IPS-18a (cell line): ENCODE results near the gene DNAJC3.
"Not testable (repeated sequence)": the region's sequence is repeated elsewhere in the genome, so short reads cannot be mapped to it uniquely, and the experiment has no call there.

Source experiments
- H3K27ac ChIP-seq: one replicate; pipeline ENCODE4 v1.5.1; 2013; ENCODE audit warnings: low read length
- H3K27me3 ChIP-seq: one replicate; pipeline ENCODE4 v1.6.1; 2013; ENCODE audit warnings: mild to moderate bottlenecking, low read length; ENCODE audit not compliant: control insufficient read depth, insufficient read depth
- H3K36me3 ChIP-seq: one replicate; pipeline ENCODE4 v1.6.1; 2013; ENCODE audit warnings: low read depth, low read length; ENCODE audit not compliant: control insufficient read depth
- H3K4me1 ChIP-seq: one replicate; pipeline ENCODE4 v1.6.1; 2013; ENCODE audit warnings: low read depth, low read length; ENCODE audit not compliant: control insufficient read depth
- H3K4me3 ChIP-seq: one replicate; pipeline ENCODE4 v1.5.1; 2013; ENCODE audit warnings: low read length
- H3K9ac ChIP-seq: one replicate; pipeline ENCODE4 v1.6.1; 2013; ENCODE audit warnings: mild to moderate bottlenecking, low read length, moderate library complexity
- H3K9me3 ChIP-seq: one replicate; pipeline ENCODE4 v1.6.1; 2013; ENCODE audit warnings: low read depth, low read length; ENCODE audit not compliant: control insufficient read depth

The DNAJC3 gene

DNA sequence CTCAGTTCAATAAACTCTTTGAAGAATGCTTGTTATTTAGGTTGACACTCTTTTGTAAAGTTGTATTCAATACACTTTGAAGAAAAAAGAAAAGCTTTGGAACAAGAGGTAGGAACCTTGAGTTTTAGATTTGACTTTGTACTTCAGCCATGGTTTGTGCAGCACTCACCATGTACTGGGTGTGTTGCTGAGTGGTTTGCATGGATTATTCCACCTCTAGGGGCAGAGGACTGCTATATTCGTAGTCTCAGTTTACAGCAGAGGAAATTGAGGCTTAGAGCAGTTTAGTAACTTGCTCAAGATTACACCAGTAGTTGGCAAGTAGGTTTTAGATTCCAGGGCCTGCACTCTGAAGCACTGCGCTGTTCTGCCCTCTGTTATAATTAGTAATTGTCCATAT is 68.8 kb downstream of the DNAJC3 start:
- Histone ChIP-seq H3K27me3 (no peaks in the 10 kb centered on the region), H3K4me1 (no peaks in the 10 kb centered on the region), H3K27ac (no peak overlapping the region), H3K9ac (no peak overlapping the region), H3K9me3 (no peaks in the 10 kb centered on the region), H3K36me3 (no peaks in the 10 kb centered on the region), H3K4me3 (no peak overlapping the region)

DNA sequence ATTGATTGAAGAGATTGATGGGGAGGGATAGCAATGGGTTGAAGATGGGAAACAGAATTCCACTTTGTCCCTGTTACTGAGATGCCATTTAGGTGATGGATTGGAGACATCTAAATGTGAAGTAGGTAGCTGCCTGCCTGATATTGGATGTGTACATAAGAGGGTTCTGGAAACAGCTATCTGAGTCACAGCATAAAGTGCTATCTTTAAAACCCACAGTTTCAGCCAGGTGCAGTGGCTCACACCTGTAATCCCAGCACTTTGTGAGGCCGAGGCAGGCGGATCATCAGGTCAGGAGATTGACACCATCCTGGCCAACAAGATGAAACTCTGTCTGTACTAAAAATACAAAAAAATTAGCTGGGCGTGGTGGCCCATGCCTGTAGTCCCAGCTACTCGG is 72.6 kb downstream of the DNAJC3 start:
- Histone ChIP-seq H3K9ac (no peak overlapping the region), H3K9me3 (no peaks in the 10 kb centered on the region)

GRCh38 chr13:95752677-95753076 is 75.7 kb downstream of the DNAJC3 start:
- Histone ChIP-seq H3K27me3 (no peaks in the 10 kb centered on the region), H3K36me3 (no peaks in the 10 kb centered on the region), H3K4me1 (no peaks in the 10 kb centered on the region), H3K27ac (no peak overlapping the region), H3K4me3 (no peak overlapping the region), H3K9me3 (no peaks in the 10 kb centered on the region), H3K9ac (no peak overlapping the region)

More for the DNA sequence above, 72.6 kb downstream of the DNAJC3 start:
- Histone ChIP-seq H3K27me3 (no peaks in the 10 kb centered on the region), H3K4me3 (no peak overlapping the region), H3K4me1 (no peaks in the 10 kb centered on the region), H3K36me3 (no peaks in the 10 kb centered on the region), H3K27ac (no peak overlapping the region)

GRCh38 chr13:95754069-95754468 is 77.1 kb downstream of the DNAJC3 start:
- no peaks in the 10 kb centered on the region for H3K9me3 ChIP-seq
- no peak overlapping the region for H3K27ac ChIP-seq
- no peaks in the 10 kb centered on the region for H3K27me3 ChIP-seq
- H3K4me1 ChIP-seq = no peaks in the 10 kb centered on the region
- no peak overlapping the region for H3K9ac ChIP-seq
- no peak overlapping the region for H3K4me3 ChIP-seq
- no peaks in the 10 kb centered on the region for H3K36me3 ChIP-seq

GRCh38 chr13:95756072-95756471 is 79.1 kb downstream of the DNAJC3 start:
- H3K27ac ChIP-seq = no peak overlapping the region

DNA sequence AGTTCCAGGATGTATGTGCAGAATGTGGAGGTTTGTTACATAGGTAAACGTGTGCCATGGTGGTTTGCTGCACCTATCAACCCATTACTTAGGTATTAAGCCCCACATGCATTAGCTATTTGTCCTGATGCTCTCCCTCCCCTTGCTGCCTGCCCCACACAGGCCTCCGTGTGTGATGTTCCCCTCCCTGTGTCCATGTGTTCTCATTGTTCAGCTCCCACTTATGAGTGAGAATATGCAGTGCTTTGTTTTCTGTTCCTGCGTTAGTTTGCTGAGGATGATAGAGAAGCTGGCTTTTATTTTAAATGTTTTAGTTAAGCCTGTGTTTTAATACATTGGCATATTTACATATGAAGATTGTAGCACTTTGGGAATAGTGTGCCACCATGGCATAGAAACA is 85.7 kb downstream of the DNAJC3 start:
- not testable (repeated sequence) for H3K4me3 ChIP-seq, H3K9ac ChIP-seq, H3K27ac ChIP-seq, H3K36me3 ChIP-seq, H3K9me3 ChIP-seq, H3K27me3 ChIP-seq, H3K4me1 ChIP-seq

More at GRCh38 chr13:95756072-95756471, 79.1 kb downstream of the DNAJC3 start:
- no peak overlapping the region for H3K9ac ChIP-seq
- no peaks in the 10 kb centered on the region for H3K36me3 ChIP-seq
- H3K27me3 ChIP-seq = no peaks in the 10 kb centered on the region
- no peaks in the 10 kb centered on the region for H3K9me3 ChIP-seq
- H3K4me1 ChIP-seq = no peaks in the 10 kb centered on the region
- no peak overlapping the region for H3K4me3 ChIP-seq

- peaks cover 6% of the 10 kb centered on the region for H3K36me3 ChIP-seq
- no peak overlapping the region for H3K9ac ChIP-seq
- no peak overlapping the region for H3K27ac ChIP-seq
- no peaks in the 10 kb centered on the region for H3K27me3 ChIP-seq
- no peaks in the 10 kb centered on the region for H3K9me3 ChIP-seq
- no peaks in the 10 kb centered on the region for H3K4me1 ChIP-seq
- no peak overlapping the region for H3K4me3 ChIP-seq
These were observed 86.7 kb downstream of the DNAJC3 start for GRCh38 chr13:95763601-95764000.

DNA sequence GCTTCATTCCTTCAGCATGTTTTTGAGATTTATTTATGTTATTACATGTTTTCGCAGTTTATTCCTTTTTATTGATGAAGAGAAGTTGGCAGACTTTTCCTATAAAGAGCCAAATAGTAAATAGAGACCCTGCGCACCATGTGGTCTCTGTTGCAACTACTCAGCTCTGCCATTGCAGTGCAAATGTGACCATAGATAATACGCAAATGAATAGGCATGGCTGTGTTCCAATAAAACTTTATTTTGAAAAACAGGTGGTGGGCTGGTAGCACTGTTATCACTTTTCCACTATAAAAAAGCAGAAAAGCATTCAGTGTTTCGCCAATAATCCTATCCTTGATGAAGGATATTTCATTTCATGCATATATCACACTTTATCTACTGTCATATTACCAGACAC is 95.0 kb downstream of the DNAJC3 start:
- no peaks in the 10 kb centered on the region for H3K36me3 ChIP-seq
- no peak overlapping the region for H3K9ac ChIP-seq
- H3K27ac ChIP-seq = no peak overlapping the region
- H3K27me3 ChIP-seq = no peaks in the 10 kb centered on the region
- H3K9me3 ChIP-seq = no peaks in the 10 kb centered on the region
- no peaks in the 10 kb centered on the region for H3K4me1 ChIP-seq
- H3K4me3 ChIP-seq = no peak overlapping the region

DNA sequence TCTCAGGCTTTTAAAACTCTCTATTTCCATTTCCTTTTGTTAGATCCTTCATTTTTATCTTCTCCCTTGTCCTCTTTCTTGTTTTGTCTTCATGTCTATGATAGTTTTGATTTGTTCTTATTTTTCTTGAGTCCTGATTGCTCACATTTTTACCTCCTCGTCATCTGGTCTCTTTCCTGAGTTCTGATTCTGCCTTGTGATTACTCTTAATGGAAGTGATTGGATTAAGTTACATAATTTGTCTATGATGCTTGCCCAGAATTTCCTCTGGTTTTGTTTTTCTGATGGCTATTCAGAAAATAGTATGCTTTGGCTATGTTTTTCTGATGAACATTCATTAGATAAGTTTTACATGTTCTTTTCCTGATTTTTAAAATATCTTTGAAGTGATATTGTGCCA is 102.6 kb downstream of the DNAJC3 start:
- Histone ChIP-seq H3K9me3 (no peaks in the 10 kb centered on the region), H3K4me3 (no peak overlapping the region), H3K27ac (no peak overlapping the region), H3K27me3 (no peaks in the 10 kb centered on the region), H3K9ac (no peak overlapping the region), H3K36me3 (no peaks in the 10 kb centered on the region), H3K4me1 (no peaks in the 10 kb centered on the region)

- no peaks in the 10 kb centered on the region for H3K36me3 ChIP-seq
- no peak overlapping the region for H3K9ac ChIP-seq
- no peak overlapping the region for H3K4me3 ChIP-seq
- no peaks in the 10 kb centered on the region for H3K27me3 ChIP-seq
- no peak overlapping the region for H3K27ac ChIP-seq
- H3K9me3 ChIP-seq = no peaks in the 10 kb centered on the region
- H3K4me1 ChIP-seq = no peaks in the 10 kb centered on the region
These were observed 104.1 kb downstream of the DNAJC3 start for GRCh38 chr13:95781016-95781415.

DNA sequence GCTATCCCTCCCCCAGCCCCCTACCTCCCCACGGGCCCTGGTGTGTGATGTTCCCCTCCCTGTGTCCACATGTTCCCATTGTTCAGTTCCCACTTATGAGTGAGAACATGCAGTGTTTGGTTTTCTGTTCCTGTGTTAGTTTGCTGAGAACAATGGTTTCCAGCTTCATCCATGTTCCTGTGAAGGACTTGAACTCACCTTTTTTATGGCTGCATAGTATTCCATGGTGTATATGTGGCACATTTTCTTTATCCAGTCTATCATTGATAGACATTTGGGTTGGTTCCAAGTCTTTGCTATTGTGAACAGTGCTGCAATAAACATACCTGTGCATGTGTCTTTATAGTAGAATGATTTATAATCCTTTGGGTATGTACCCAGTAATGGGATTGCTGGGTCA is 105.0 kb downstream of the DNAJC3 start:
- H3K4me3 ChIP-seq, H3K36me3 ChIP-seq, H3K27me3 ChIP-seq, H3K4me1 ChIP-seq, H3K27ac ChIP-seq, H3K9me3 ChIP-seq, H3K9ac ChIP-seq: not testable (repeated sequence)

GRCh38 chr13:95783747-95784146 is 106.8 kb downstream of the DNAJC3 start:
- Histone ChIP-seq H3K27ac (no peak overlapping the region), H3K4me1 (no peaks in the 10 kb centered on the region), H3K4me3 (no peak overlapping the region), H3K9me3 (no peaks in the 10 kb centered on the region), H3K27me3 (no peaks in the 10 kb centered on the region), H3K36me3 (peaks cover 3% of the 10 kb centered on the region), H3K9ac (no peak overlapping the region)
